ENCODE measurements around the gene NPL.

DNA sequence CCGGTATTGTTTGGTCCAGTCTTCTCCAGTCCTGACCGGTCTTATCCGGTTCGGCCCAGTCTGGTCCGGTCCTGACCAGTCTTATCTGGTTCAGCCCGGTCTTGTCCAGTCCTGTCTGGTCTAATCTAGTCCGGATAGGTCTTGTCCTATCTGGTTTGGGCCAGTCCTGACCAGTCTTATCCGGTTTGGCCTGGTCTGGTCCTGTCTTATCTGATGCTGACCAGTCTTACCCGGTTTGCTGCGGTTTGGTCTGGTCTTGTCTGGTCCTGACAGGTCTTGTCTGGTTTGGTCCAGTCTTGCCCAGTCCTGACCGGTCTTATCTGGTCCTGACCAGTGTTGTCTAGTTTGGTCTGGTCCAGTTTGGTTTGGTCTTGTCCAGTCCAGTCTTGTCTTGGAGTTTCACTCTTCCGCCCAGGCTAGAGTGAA lies 79.7 kb downstream of the NPL start:
- TF ChIP-seq CTCF (IDR thresholded peaks at IDR 0.05), result no peak
- TF ChIP-seq POLR2A (IDR thresholded peaks at IDR 0.05), result no peak

Measured in esophagus squamous epithelium (tissue), 4 donors.